Measurements from ENCODE around the gene LYPD6. TPM values are rescaled to one million over a fixed set of nuclear protein-coding genes. Genes with fewer than 3 reads are reported as not detected.

The LYPD6 gene
- total and polyA plus RNA-seq, 2 donors (not counting 3 experiments of a cell fraction or from before 2014, with no cell fraction given), result 3.0 to 4.0 TPM

GRCh38 chr2:149344105-149344504 lies 13.7 kb downstream of the LYPD6 start:
- dilution Hi-C loops (cut with MboI; ENCODE audit: extremely low pct_ligation_motif_present, low sequenced_read_pairs), result no loop called here

More at GRCh38 chr2:149344105-149344504, 13.7 kb downstream of the LYPD6 start:
- DNase-seq (ENCODE audit: low read depth, low spot score), result no peak
- H3K36me3 ChIP-seq (ENCODE audit: control insufficient read depth in 2 of 2, extremely low read depth in 1 of 2, insufficient read depth in 2 of 2, low read length in 2 of 2), result no peaks in the 10 kb centered on the region
- no peaks in the 10 kb centered on the region for H3K79me2 ChIP-seq (ENCODE audit: control insufficient read depth, insufficient read depth, low read length)
- H3K9ac ChIP-seq (replicated peaks; ENCODE audit: extremely low read depth, insufficient read depth, low read length), result no peak overlapping the region
- no peaks in the 10 kb centered on the region for H3K9me1 ChIP-seq (replicated peaks; ENCODE audit: control insufficient read depth, extremely low read depth, insufficient read depth, low read length)
- ChIA-PET POLR2A (no interaction called here), CTCF (interaction anchor here (1.6 kb wide), 1 partner anchor 22 kb away, joined by 5 read pairs; no protein-coding TSS in a partner anchor)
- H3K27me3 ChIP-seq (ENCODE audit: control insufficient read depth in 2 of 2, insufficient read depth in 2 of 2, low read length in 2 of 2), result no peaks in the 10 kb centered on the region
- no peaks in the 10 kb centered on the region for H4K20me1 ChIP-seq (replicated peaks; ENCODE audit: control insufficient read depth, extremely low read depth, insufficient read depth, low read length)
- no peak overlapping the region for H3K27ac ChIP-seq (ENCODE audit: insufficient read depth, low read depth, low read length)
- no peak overlapping the region for H2AFZ ChIP-seq (ENCODE audit: low read depth, low read length)
- H3K9me3 ChIP-seq (replicated peaks; ENCODE audit: control insufficient read depth, insufficient read depth, low read length), result no peaks in the 10 kb centered on the region
- no TSS peak for BruUV-seq (replicated peaks)
- TF ChIP-seq MAX (IDR thresholded peaks at IDR 0.05; ENCODE audit: insufficient read depth, insufficient read length) (no peak), POLR2A (IDR thresholded peaks at IDR 0.05; ENCODE audit: low read depth, low read length) (no peak), FOS (IDR thresholded peaks at IDR 0.05; ENCODE audit: borderline replicate concordance, insufficient read depth, low read length) (no peak), CTCF (IDR thresholded peaks at IDR 0.05; ENCODE audit: extremely low read depth in 1 of 2, insufficient read depth in 1 of 2, low read depth in 1 of 2, low read length in 2 of 2) (no peak), GATA2 (IDR thresholded peaks at IDR 0.05; ENCODE audit: insufficient read depth, insufficient read length, low read depth, low read length) (no peak), JUN (IDR thresholded peaks at IDR 0.05; ENCODE audit: borderline replicate concordance, insufficient read depth, insufficient read length, low read depth) (no peak), POLR2AphosphoS5 (IDR thresholded peaks at IDR 0.05; ENCODE audit: insufficient read depth, low read depth, low read length) (no peak), MYC (IDR thresholded peaks at IDR 0.05; ENCODE audit: low read depth, low read length) (no peak), EZH2 (IDR thresholded peaks at IDR 0.05; ENCODE audit: borderline replicate concordance, low read depth, low read length, severe bottlenecking) (no peak)
- H3K4me2 ChIP-seq (ENCODE audit: insufficient read depth, low read length), result no peak overlapping the region
- no peaks in the 10 kb centered on the region for H3K4me1 ChIP-seq (ENCODE audit: control insufficient read depth, extremely low read depth, insufficient read depth, low read length)
- intact Hi-C loops (cut with micrococcal nuclease), result no loop called here
- no peak overlapping the region for H3K4me3 ChIP-seq (replicated peaks in 1 of 3; ENCODE audit: insufficient read depth in 1 of 3, low read depth in 1 of 3, low read length in 3 of 3)
- FAIRE-seq, result no peak

All from endothelial cell of umbilical vein (primary cell).